Measurements from ENCODE around the gene FHL3.
A peak's percentile ranks its signal among the peaks of the same experiment; 100 is the strongest.
"Not testable (repeated sequence)": the region's sequence is repeated elsewhere in the genome, so short reads cannot be mapped to it uniquely, and the experiment has no call there.

Gene FHL3

GRCh38 chr1:38037221-38037939 is 32.1 kb upstream of the FHL3 start:
- DNase-seq (ENCODE audit: low read depth, low spot score) = no peak

GRCh38 chr1:38034871-38035270 is 29.6 kb upstream of the FHL3 start:
- no peak for DNase-seq (ENCODE audit: low read depth, low spot score)

GRCh38 chr1:38032992-38033391 is 27.7 kb upstream of the FHL3 start:
- not testable (repeated sequence) for DNase-seq (ENCODE audit: low read depth, low spot score)

GRCh38 chr1:38031513-38031866 is 26.2 kb upstream of the FHL3 start:
- DNase-seq (ENCODE audit: low read depth, low spot score) = no peak

GRCh38 chr1:38030596-38031512 is 25.5 kb upstream of the FHL3 start:
- no peak for DNase-seq (ENCODE audit: low read depth, low spot score)

- peak; percentile 81 for DNase-seq (ENCODE audit: low read depth, low spot score)
Measured at GRCh38 chr1:38029685-38030511, 24.6 kb upstream of the FHL3 start.

- peak; percentile 76 for DNase-seq (ENCODE audit: low read depth, low spot score)
Measured at GRCh38 chr1:38029081-38029681, 23.9 kb upstream of the FHL3 start.

- no peak for DNase-seq (ENCODE audit: low read depth, low spot score)
Measured at GRCh38 chr1:38028671-38029070, 23.4 kb upstream of the FHL3 start.

- DNase-seq (ENCODE audit: low read depth, low spot score) = no peak
Measured at GRCh38 chr1:38028105-38028591, 22.8 kb upstream of the FHL3 start.

- DNase-seq (ENCODE audit: low read depth, low spot score) = no peak
Measured at GRCh38 chr1:38027201-38028104, 22.1 kb upstream of the FHL3 start.

- DNase-seq (ENCODE audit: low read depth, low spot score) = peak; percentile 84
Measured at GRCh38 chr1:38026592-38027200, 21.4 kb upstream of the FHL3 start.

- DNase-seq (ENCODE audit: low read depth, low spot score) = no peak
Measured at GRCh38 chr1:38025664-38026063, 20.4 kb upstream of the FHL3 start.

GRCh38 chr1:38025233-38025632 is 19.9 kb upstream of the FHL3 start:
- DNase-seq (ENCODE audit: low read depth, low spot score) = no peak

- no peak for DNase-seq (ENCODE audit: low read depth, low spot score)
Measured at GRCh38 chr1:38022810-38023209, 17.5 kb upstream of the FHL3 start.

GRCh38 chr1:38021969-38022368 is 16.7 kb upstream of the FHL3 start:
- no peak for DNase-seq (ENCODE audit: low read depth, low spot score)

- no peak for DNase-seq (ENCODE audit: low read depth, low spot score)
Measured at GRCh38 chr1:38020396-38020795, 15.1 kb upstream of the FHL3 start.

- DNase-seq (ENCODE audit: low read depth, low spot score) = no peak
Measured at GRCh38 chr1:38018864-38019343, 13.6 kb upstream of the FHL3 start.

- DNase-seq (ENCODE audit: low read depth, low spot score) = no peak
Measured at GRCh38 chr1:38015978-38016725, 10.8 kb upstream of the FHL3 start.

All from astrocyte of the hippocampus (primary cell).